ENCODE results near the gene VTCN1.

The VTCN1 gene

GRCh38 chr1:117241512-117241911 is 30.8 kb upstream of the VTCN1 start:
- CTCF ChIA-PET: no interaction called here
- TF ChIP-seq CTCF (IDR thresholded peaks at IDR 0.05; ENCODE audit: insufficient read depth, low read length, missing control alignments): no peak
- no peak for DNase-seq (ENCODE audit: low read depth, low spot score)
- H3K4me3 ChIP-seq (ENCODE audit: low read depth, low read length): no peak overlapping the region
- POLR2A ChIA-PET: no interaction called here

GRCh38 chr1:117240547-117240946 is 29.8 kb upstream of the VTCN1 start:
- CTCF ChIA-PET: no interaction called here
- TF ChIP-seq CTCF (IDR thresholded peaks at IDR 0.05; ENCODE audit: insufficient read depth, low read length, missing control alignments): no peak
- H3K4me3 ChIP-seq (ENCODE audit: low read depth, low read length): no peak overlapping the region
- DNase-seq (ENCODE audit: low read depth, low spot score): no peak
- POLR2A ChIA-PET: no interaction called here

GRCh38 chr1:117239467-117239866 is 28.7 kb upstream of the VTCN1 start:
- ChIA-PET POLR2A (no interaction called here), CTCF (no interaction called here)
- DNase-seq (ENCODE audit: low read depth, low spot score): no peak
- no peak overlapping the region for H3K4me3 ChIP-seq (ENCODE audit: low read depth, low read length)
- TF ChIP-seq CTCF (IDR thresholded peaks at IDR 0.05; ENCODE audit: insufficient read depth, low read length, missing control alignments): no peak

- CTCF ChIA-PET: no interaction called here
- no peak overlapping the region for H3K4me3 ChIP-seq (ENCODE audit: low read depth, low read length)
- DNase-seq (ENCODE audit: low read depth, low spot score): no peak
- TF ChIP-seq CTCF (IDR thresholded peaks at IDR 0.05; ENCODE audit: insufficient read depth, low read length, missing control alignments): no peak
- POLR2A ChIA-PET: no interaction called here
Observed at GRCh38 chr1:117237726-117238381, 27.1 kb upstream of the VTCN1 start.

- no peak overlapping the region for H3K4me3 ChIP-seq (ENCODE audit: low read depth, low read length)
- TF ChIP-seq CTCF (IDR thresholded peaks at IDR 0.05; ENCODE audit: insufficient read depth, low read length, missing control alignments): no peak
- no peak for DNase-seq (ENCODE audit: low read depth, low spot score)
- ChIA-PET CTCF (no interaction called here), POLR2A (no interaction called here)
Observed at GRCh38 chr1:117235863-117236465, 25.2 kb upstream of the VTCN1 start.

- TF ChIP-seq CTCF (IDR thresholded peaks at IDR 0.05; ENCODE audit: insufficient read depth, low read length, missing control alignments): no peak
- POLR2A ChIA-PET: no interaction called here
- no peak overlapping the region for H3K4me3 ChIP-seq (ENCODE audit: low read depth, low read length)
- no peak for DNase-seq (ENCODE audit: low read depth, low spot score)
- CTCF ChIA-PET: no interaction called here
Observed at GRCh38 chr1:117232531-117232930, 21.8 kb upstream of the VTCN1 start.
